Right atrium auricular region (tissue), 2 donors: ENCODE data around the gene LTBP4. TPM values are rescaled to one million over a fixed set of nuclear protein-coding genes. Genes with fewer than 3 reads are reported as not detected.

ENCODE experiments used
- DNase-seq: peaks from one replicate; pipeline ENCODE4 v3.0.0-alpha.2; 2019; ENCODE audit warnings: low spot score
- H3K27ac ChIP-seq, 2 donors: fragments of 200-600 bp; sonication (generic); 1 replicate in 1 of 2; 2 replicates in 1 of 2; pipeline ENCODE4 v1.5.1; 2016 to 2019
- H3K27me3 ChIP-seq, 2 donors: fragments of 200-600 bp; sonication (generic); one replicate each; pipeline versions ENCODE4 v1.5.1 to v1.6.0; 2017 to 2019
- H3K36me3 ChIP-seq: fragments of 200-600 bp; sonication (generic); one replicate; pipeline ENCODE4 v1.5.1; 2016
- H3K4me1 ChIP-seq, 2 donors: fragments of 200-600 bp; sonication (generic); one replicate each; pipeline versions ENCODE4 v1.5.1 to v1.6.0; 2017 to 2019
- H3K4me3 ChIP-seq, 2 donors: fragments of 200-600 bp; sonication (generic); 1 replicate in 1 of 2; 2 replicates in 1 of 2; pipeline ENCODE4 v1.5.1; 2017 to 2019; ENCODE audit warnings: mild to moderate bottlenecking in 1 of 2, moderate library complexity in 1 of 2
- H3K9me3 ChIP-seq, 2 donors: fragments of 200-600 bp; sonication (generic); one replicate each; pipeline ENCODE4 v1.5.1; 2019
- total RNA-seq, 2 donors: library from RNA; depleted of rRNA; stranded (reverse); fragments of >200 nt; gene quantifications; one replicate each; pipeline ENCODE4 v1.1.0, GENCODE V29; 2016
- TF ChIP-seq, protein P1 (sequence below), 2 donors: fragments of 200-600 bp; sonication (generic); IDR thresholded peaks; one replicate each; pipeline ENCODE4 v1.5.1; 2019; ENCODE audit warnings: antibody characterized with exemption in 2 of 2

Gene LTBP4
- total RNA-seq, 2 donors from 2014 or later, result 152 to 257 TPM

DNA sequence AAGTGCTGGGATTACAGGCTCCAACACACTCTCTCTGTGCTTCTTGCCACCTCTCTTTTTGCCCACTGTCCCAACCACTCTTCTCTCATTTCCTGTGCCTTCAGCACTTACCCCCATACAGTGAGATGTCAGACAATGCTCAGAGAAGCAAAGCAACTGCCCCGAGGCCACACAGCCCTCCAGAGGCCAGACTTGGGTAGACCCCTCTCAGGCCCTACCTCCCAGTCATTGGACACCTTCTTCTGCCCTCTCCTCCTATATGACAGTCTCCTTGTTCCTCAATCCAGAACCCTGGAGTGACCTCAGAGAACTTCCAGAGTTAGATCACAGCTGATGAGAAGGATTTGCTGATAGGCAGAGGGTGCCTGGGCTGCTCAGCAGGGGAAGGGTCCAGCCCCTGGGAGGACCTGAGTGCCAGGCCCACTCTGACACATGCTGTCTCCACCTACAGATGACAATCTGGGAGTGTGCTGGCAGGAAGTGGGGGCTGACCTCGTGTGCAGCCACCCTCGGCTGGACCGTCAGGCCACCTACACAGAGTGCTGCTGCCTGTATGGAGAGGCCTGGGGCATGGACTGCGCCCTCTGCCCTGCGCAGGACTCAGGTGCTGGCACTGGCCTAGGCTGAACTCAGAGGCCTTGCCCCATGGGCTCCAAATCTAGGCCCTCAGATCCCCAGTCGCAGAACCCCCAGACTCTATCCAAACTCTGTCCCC is 24.4 kb downstream of the LTBP4 start:
- Histone ChIP-seq H3K4me1 (no peaks in the 10 kb centered on the region), H3K9me3 (no peaks in the 10 kb centered on the region), H3K27me3 (no peaks in the 10 kb centered on the region), H3K36me3 (peaks cover 62% of the 10 kb centered on the region), H3K4me3 (no peak overlapping the region), H3K27ac (no peak overlapping the region)
- TF ChIP-seq, protein P1, sequence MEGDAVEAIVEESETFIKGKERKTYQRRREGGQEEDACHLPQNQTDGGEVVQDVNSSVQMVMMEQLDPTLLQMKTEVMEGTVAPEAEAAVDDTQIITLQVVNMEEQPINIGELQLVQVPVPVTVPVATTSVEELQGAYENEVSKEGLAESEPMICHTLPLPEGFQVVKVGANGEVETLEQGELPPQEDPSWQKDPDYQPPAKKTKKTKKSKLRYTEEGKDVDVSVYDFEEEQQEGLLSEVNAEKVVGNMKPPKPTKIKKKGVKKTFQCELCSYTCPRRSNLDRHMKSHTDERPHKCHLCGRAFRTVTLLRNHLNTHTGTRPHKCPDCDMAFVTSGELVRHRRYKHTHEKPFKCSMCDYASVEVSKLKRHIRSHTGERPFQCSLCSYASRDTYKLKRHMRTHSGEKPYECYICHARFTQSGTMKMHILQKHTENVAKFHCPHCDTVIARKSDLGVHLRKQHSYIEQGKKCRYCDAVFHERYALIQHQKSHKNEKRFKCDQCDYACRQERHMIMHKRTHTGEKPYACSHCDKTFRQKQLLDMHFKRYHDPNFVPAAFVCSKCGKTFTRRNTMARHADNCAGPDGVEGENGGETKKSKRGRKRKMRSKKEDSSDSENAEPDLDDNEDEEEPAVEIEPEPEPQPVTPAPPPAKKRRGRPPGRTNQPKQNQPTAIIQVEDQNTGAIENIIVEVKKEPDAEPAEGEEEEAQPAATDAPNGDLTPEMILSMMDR (IDR thresholded peaks at IDR 0.05), result no peak
- no peak for DNase-seq

- no peak overlapping the region for H3K27ac ChIP-seq
- H3K4me1 ChIP-seq, result peaks cover 0 to 4% of the 10 kb centered on the region in 2 donors
- peaks cover 50% of the 10 kb centered on the region for H3K36me3 ChIP-seq
- no peaks in the 10 kb centered on the region for H3K9me3 ChIP-seq
- TF ChIP-seq, protein P1 (IDR thresholded peaks at IDR 0.05), result no peak
- H3K4me3 ChIP-seq, result no peak overlapping the region
- no peak for DNase-seq
- H3K27me3 ChIP-seq, result no peaks in the 10 kb centered on the region
Measured at GRCh38 chr19:40626918-40627317, 25.7 kb downstream of the LTBP4 start.

DNA sequence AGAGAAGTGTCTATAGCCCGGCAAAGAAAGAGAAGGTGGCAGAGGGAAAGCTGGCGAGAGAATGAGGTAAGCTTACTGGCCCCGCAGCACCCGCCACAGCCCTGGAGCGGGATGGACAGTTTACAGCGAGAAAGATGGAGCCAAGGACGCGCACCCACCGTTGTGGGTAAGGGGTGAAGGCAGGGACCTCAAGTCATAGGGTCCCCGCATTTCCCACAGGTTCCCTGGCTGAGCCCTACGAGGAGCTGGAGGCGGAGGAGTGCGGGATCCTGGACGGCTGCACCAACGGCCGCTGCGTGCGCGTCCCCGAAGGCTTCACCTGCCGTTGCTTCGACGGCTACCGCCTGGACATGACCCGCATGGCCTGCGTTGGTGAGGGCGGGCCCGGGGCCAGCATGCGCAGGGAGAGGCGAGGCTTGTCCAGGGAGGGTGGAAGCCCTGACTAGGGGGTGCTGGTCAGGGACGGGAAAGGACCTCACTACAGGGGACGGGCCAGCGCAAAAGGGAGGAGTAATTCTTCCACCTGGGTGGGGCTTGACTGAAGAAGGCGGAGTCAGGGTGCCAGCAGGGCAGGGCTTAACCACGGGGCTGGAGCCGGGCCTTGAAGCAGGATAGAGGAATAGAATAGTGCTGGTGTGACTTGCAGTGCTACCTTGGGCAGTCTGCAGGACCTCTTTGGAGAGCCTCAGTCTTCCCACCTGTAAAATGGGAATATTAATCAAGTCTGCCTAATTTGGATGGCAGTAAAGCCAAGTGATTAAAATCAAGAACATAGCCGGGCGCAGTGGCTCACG is 26.5 kb downstream of the LTBP4 start:
- Histone ChIP-seq H3K4me3 (no peak overlapping the region), H3K4me1 (peaks cover 0 to 4% of the 10 kb centered on the region in 2 donors), H3K9me3 (no peaks in the 10 kb centered on the region), H3K36me3 (peaks cover 43% of the 10 kb centered on the region), H3K27ac (no peak overlapping the region), H3K27me3 (no peaks in the 10 kb centered on the region)
- TF ChIP-seq, protein P1 (IDR thresholded peaks at IDR 0.05), result no peak
- DNase-seq, result no peak

- TF ChIP-seq, protein P1 (IDR thresholded peaks at IDR 0.05), result no peak
- DNase-seq, result no peak
- Histone ChIP-seq H3K27me3 (no peaks in the 10 kb centered on the region), H3K4me1 (peaks cover 0 to 10% of the 10 kb centered on the region in 2 donors), H3K27ac (no peak overlapping the region), H3K36me3 (peaks cover 27% of the 10 kb centered on the region), H3K4me3 (no peak overlapping the region), H3K9me3 (no peaks in the 10 kb centered on the region)
Measured at GRCh38 chr19:40629346-40629745, 28.2 kb downstream of the LTBP4 start.

- H3K27ac ChIP-seq, result no peak overlapping the region
- H3K9me3 ChIP-seq, result no peaks in the 10 kb centered on the region
- DNase-seq, result no peak
- TF ChIP-seq, protein P1 (IDR thresholded peaks at IDR 0.05), result no peak
- H3K4me1 ChIP-seq, result peaks cover 0 to 11% of the 10 kb centered on the region in 2 donors
- no peaks in the 10 kb centered on the region for H3K27me3 ChIP-seq
- peaks cover 17% of the 10 kb centered on the region for H3K36me3 ChIP-seq
- no peak overlapping the region for H3K4me3 ChIP-seq
Measured at GRCh38 chr19:40630571-40631160, 29.5 kb downstream of the LTBP4 start.
